Muscle layer of duodenum (tissue), 2 donors: ENCODE data around the gene FOXP4.
A peak's percentile ranks its signal among the peaks of the same experiment; 100 is the strongest.

Experiments
- H3K27ac ChIP-seq: one replicate; pipeline ENCODE4 v1.7.0; 2013; ENCODE audit warnings: mild to moderate bottlenecking, low read length
- H3K27me3 ChIP-seq: one replicate; pipeline ENCODE4 v1.7.0; 2013; ENCODE audit warnings: low read depth, mild to moderate bottlenecking, control low read depth, low read length
- H3K36me3 ChIP-seq, 2 donors: one replicate each; pipeline ENCODE4 v1.7.0; 2013; ENCODE audit warnings: low read length in 2 of 2, control low read depth in 1 of 2, mild to moderate bottlenecking in 1 of 2; ENCODE audit not compliant: insufficient read depth in 2 of 2, control insufficient read depth in 1 of 2
- H3K4me1 ChIP-seq, 2 donors: one replicate each; pipeline ENCODE4 v1.7.0; 2013; ENCODE audit warnings: low read length in 2 of 2, mild to moderate bottlenecking in 2 of 2, control low read depth in 1 of 2, moderate library complexity in 1 of 2; ENCODE audit not compliant: insufficient read depth in 2 of 2, control insufficient read depth in 1 of 2
- H3K4me3 ChIP-seq, 2 donors: one replicate each; pipeline ENCODE4 v1.7.0; 2013; ENCODE audit warnings: low read length in 2 of 2, low read depth in 1 of 2, mild to moderate bottlenecking in 1 of 2
- H3K9me3 ChIP-seq, 2 donors: one replicate each; pipeline ENCODE4 v1.7.0; 2013; ENCODE audit warnings: low read length in 2 of 2, control low read depth in 1 of 2, mild to moderate bottlenecking in 1 of 2; ENCODE audit not compliant: control insufficient read depth in 1 of 2
- donor health status: healthy.

FOXP4 gene

GRCh38 chr6:41637194-41638001 is 91.2 kb downstream of the FOXP4 start:
- H3K27ac ChIP-seq = no peak overlapping the region
- H3K36me3 ChIP-seq = no peaks in the 10 kb centered on the region
- H3K9me3 ChIP-seq = no peaks in the 10 kb centered on the region
- H3K4me1 ChIP-seq = peaks cover 0 to 31% of the 10 kb centered on the region in 2 donors
- peaks cover 14% of the 10 kb centered on the region for H3K27me3 ChIP-seq
- peak overlapping the region; percentile 42 to 70 for H3K4me3 ChIP-seq

GRCh38 chr6:41638002-41638934 is 92.1 kb downstream of the FOXP4 start, which contains the start of gene MDFI:
MDFI (plus strand) TSS chr6:41638468; CDS start chr6:41638750, 282 bp downstream.
- no peaks in the 10 kb centered on the region for H3K9me3 ChIP-seq
- H3K36me3 ChIP-seq = no peaks in the 10 kb centered on the region
- peak within 1 kb of the TSS; percentile 42 to 70 for H3K4me3 ChIP-seq
- H3K27me3 ChIP-seq = peaks cover 14% of the 10 kb centered on the region
- no peak within 1 kb of the TSS for H3K27ac ChIP-seq
- H3K4me1 ChIP-seq = peaks cover 0 to 31% of the 10 kb centered on the region in 2 donors

- H3K4me3 ChIP-seq = peak overlapping the region; percentile 16 to 70
- peaks cover 14% of the 10 kb centered on the region for H3K27me3 ChIP-seq
- H3K4me1 ChIP-seq = peaks cover 0 to 31% of the 10 kb centered on the region in 2 donors
- H3K9me3 ChIP-seq = no peaks in the 10 kb centered on the region
- no peak overlapping the region for H3K27ac ChIP-seq
- H3K36me3 ChIP-seq = no peaks in the 10 kb centered on the region
Measured at GRCh38 chr6:41638935-41639808, 93.0 kb downstream of the FOXP4 start.

DNA sequence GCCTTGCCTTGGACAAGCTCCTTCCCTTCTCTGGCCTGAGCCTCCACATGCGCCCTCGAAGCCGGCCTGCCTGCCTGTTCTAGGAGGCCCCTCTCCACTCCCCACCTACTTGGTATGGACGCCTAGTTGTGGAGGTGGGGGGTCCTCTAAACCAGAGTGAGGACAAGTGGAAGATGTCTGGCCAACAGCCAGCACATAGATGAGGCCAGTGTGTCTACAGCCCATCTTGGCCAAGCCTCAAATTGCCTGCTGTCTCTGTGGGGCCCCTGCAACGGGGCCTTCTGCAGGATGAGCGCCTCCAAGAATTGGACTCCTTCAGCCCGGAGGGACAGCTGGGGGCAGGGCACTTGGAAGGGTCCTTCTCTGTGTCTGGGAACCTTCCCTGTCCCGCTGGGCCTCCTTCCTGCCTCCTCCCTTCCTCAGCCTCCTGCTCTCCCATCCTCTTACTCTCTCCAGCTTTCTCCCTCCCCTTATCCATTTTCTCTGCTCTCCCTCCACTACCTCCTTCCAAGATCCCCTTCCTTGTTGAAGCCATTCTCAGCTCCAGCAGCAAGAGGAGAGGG is 93.7 kb downstream of the FOXP4 start:
- peaks cover 14% of the 10 kb centered on the region for H3K27me3 ChIP-seq
- H3K4me1 ChIP-seq = peaks cover 0 to 31% of the 10 kb centered on the region in 2 donors
- H3K4me3 ChIP-seq = no peak overlapping the region
- no peak overlapping the region for H3K27ac ChIP-seq
- no peaks in the 10 kb centered on the region for H3K9me3 ChIP-seq
- no peaks in the 10 kb centered on the region for H3K36me3 ChIP-seq

DNA sequence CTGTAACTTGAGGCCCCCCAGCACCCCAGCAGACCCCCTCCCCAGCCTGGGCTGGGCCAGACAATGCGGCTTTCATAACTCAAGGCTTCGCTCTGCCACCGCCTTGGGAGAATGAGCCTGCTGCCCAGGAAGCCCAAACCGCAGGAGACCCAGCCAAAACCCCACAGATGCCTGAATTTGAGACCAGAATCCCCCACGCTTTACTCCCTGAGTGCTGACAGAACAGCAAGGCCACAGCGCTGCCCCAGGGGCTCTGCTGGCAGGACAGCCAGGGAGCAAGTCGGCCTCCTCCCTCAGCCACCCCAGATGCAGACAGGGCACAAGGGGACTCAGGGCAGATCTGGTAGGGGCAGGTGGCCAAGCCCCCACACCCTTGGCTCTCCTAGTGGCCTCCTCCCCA is 94.2 kb downstream of the FOXP4 start:
- Histone ChIP-seq H3K4me1 (peaks cover 0 to 31% of the 10 kb centered on the region in 2 donors), H3K9me3 (no peaks in the 10 kb centered on the region), H3K36me3 (no peaks in the 10 kb centered on the region), H3K27me3 (peaks cover 14% of the 10 kb centered on the region), H3K4me3 (no peak overlapping the region), H3K27ac (no peak overlapping the region)

GRCh38 chr6:41641352-41641925 is 95.3 kb downstream of the FOXP4 start:
- H3K27me3 ChIP-seq = peaks cover 14% of the 10 kb centered on the region
- no peak overlapping the region for H3K27ac ChIP-seq
- peaks cover 0 to 31% of the 10 kb centered on the region in 2 donors for H3K4me1 ChIP-seq
- H3K36me3 ChIP-seq = no peaks in the 10 kb centered on the region
- H3K4me3 ChIP-seq = no peak overlapping the region
- no peaks in the 10 kb centered on the region for H3K9me3 ChIP-seq

GRCh38 chr6:41642090-41642959 is 96.1 kb downstream of the FOXP4 start:
- no peaks in the 10 kb centered on the region for H3K36me3 ChIP-seq
- H3K9me3 ChIP-seq = no peaks in the 10 kb centered on the region
- no peak overlapping the region for H3K27ac ChIP-seq
- no peak overlapping the region for H3K4me3 ChIP-seq
- H3K4me1 ChIP-seq = peaks cover 0 to 24% of the 10 kb centered on the region in 2 donors
- H3K27me3 ChIP-seq = peaks cover 14% of the 10 kb centered on the region

- Histone ChIP-seq H3K27ac (no peak overlapping the region), H3K27me3 (peaks cover 8% of the 10 kb centered on the region), H3K4me1 (peaks cover 0 to 15% of the 10 kb centered on the region in 2 donors), H3K9me3 (no peaks in the 10 kb centered on the region), H3K36me3 (no peaks in the 10 kb centered on the region), H3K4me3 (no peak overlapping the region)
Measured at GRCh38 chr6:41642960-41643898, 97.0 kb downstream of the FOXP4 start.

GRCh38 chr6:41643899-41644269 is 97.7 kb downstream of the FOXP4 start:
- H3K27ac ChIP-seq = no peak overlapping the region
- H3K4me1 ChIP-seq = peaks cover 0 to 9% of the 10 kb centered on the region in 2 donors
- peaks cover 8% of the 10 kb centered on the region for H3K27me3 ChIP-seq
- H3K9me3 ChIP-seq = no peaks in the 10 kb centered on the region
- no peaks in the 10 kb centered on the region for H3K36me3 ChIP-seq
- H3K4me3 ChIP-seq = no peak overlapping the region
